ENCODE data around the gene PNRC2.
A peak's percentile ranks its signal among the peaks of the same experiment; 100 is the strongest.

Gene PNRC2

GRCh38 chr1:23967871-23968270, 8.2 kb downstream of the PNRC2 start:
- Histone ChIP-seq H3K4me3 (ENCODE audit: low read length, poor library complexity, severe bottlenecking) (no peak overlapping the region), H4K20me1 (ENCODE audit: insufficient read depth, low read length, poor library complexity, severe bottlenecking) (peaks cover 89% of the 10 kb centered on the region), H2AFZ (ENCODE audit: low read length) (no peak overlapping the region), H3K9me2 (replicated peaks; ENCODE audit: low read depth, low read length) (no peaks in the 10 kb centered on the region), H3K36me3 (ENCODE audit: insufficient read depth, low read length) (peaks cover 85% of the 10 kb centered on the region), H3K79me2 (ENCODE audit: insufficient read depth, low read length) (peaks cover 98% of the 10 kb centered on the region), H3K9ac (ENCODE audit: low read depth, low read length, poor library complexity, severe bottlenecking) (no peak overlapping the region), H3K4me2 (ENCODE audit: low read depth, low read length, poor library complexity, severe bottlenecking) (no peak overlapping the region), H3K27me3 (ENCODE audit: insufficient read depth, low read length, poor library complexity, severe bottlenecking) (no peaks in the 10 kb centered on the region), H3K9me3 (ENCODE audit: insufficient read depth, low read depth, low read length) (no peaks in the 10 kb centered on the region), H3K4me1 (ENCODE audit: insufficient read depth, low read length, poor library complexity, severe bottlenecking) (peaks cover 7% of the 10 kb centered on the region), H3F3A (ENCODE audit: low read depth) (peaks cover 14% of the 10 kb centered on the region)
- TF ChIP-seq CTCF (conservative IDR thresholded peaks at IDR 0.05; ENCODE audit: low read length) (no peak), EZH2phosphoT487 (IDR thresholded peaks at IDR 0.05; ENCODE audit: borderline replicate concordance) (no peak)

DNA sequence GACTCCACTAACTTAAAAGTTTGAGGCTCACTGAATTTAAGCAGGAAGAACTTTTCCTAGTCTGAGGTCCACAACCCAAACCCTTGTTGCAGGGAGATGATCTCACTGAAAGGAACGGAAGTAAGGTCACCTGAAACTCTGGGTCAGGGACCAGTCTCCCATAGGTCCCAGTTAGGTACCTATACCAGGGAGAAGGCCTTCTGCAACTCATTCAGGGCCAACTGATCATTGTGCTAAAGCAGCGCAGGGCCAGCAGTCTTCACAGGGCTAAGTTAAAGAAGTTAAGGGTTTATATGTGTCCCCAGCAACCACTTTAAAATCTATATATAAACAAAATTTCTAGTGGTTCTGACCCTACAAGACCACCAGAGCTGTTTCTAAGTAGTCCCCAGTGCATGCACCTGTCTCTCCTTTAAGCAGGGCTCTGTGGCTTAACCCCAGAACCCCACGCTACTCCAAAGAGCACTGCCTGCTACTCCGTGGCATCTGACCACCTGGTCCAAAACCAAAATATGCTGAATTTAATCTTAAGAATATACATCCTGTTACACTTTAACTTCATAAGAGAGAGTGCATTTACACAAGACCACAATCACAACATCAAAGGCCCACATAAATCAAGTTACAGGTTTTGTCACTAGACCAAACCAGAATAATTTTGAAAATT, 17.7 kb downstream of the PNRC2 start:
- Histone ChIP-seq H3K9me3 (ENCODE audit: insufficient read depth, low read depth, low read length) (no peaks in the 10 kb centered on the region), H2AFZ (ENCODE audit: low read length) (no peak overlapping the region), H3K9ac (ENCODE audit: low read depth, low read length, poor library complexity, severe bottlenecking) (peak overlapping the region; percentile 99), H3K79me2 (ENCODE audit: insufficient read depth, low read length) (peaks cover 79% of the 10 kb centered on the region), H3F3A (ENCODE audit: low read depth) (peaks cover 10% of the 10 kb centered on the region), H3K4me1 (ENCODE audit: insufficient read depth, low read length, poor library complexity, severe bottlenecking) (peaks cover 68% of the 10 kb centered on the region), H3K27me3 (ENCODE audit: insufficient read depth, low read length, poor library complexity, severe bottlenecking) (peaks cover 9% of the 10 kb centered on the region), H3K9me2 (replicated peaks; ENCODE audit: low read depth, low read length) (no peaks in the 10 kb centered on the region), H4K20me1 (ENCODE audit: insufficient read depth, low read length, poor library complexity, severe bottlenecking) (peaks cover 72% of the 10 kb centered on the region), H3K4me2 (ENCODE audit: low read depth, low read length, poor library complexity, severe bottlenecking) (peak overlapping the region; percentile 79), H3K4me3 (ENCODE audit: low read length, poor library complexity, severe bottlenecking) (peak overlapping the region; percentile 91), H3K36me3 (ENCODE audit: insufficient read depth, low read length) (peaks cover 47% of the 10 kb centered on the region)
- TF ChIP-seq EZH2phosphoT487 (IDR thresholded peaks at IDR 0.05; ENCODE audit: borderline replicate concordance) (no peak), CTCF (conservative IDR thresholded peaks at IDR 0.05; ENCODE audit: low read length) (no peak)

DNA sequence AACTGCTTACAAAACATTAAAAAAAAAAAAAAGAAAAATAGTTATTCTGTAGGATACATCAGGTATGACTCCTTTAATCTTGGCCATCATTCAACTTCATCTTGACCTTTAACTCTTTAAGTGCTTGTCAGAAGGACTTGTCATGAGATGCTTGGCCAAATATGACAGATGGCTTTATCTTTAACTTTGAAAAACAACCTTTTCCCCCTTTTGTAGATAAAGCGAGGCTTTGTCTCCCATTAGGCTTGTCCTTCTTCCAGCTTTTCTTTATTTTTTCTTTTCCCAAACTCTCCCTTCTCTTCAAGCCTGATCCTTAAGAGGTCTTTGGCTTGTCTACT, 18.2 kb downstream of the PNRC2 start:
- Histone ChIP-seq H2AFZ (ENCODE audit: low read length) (no peak overlapping the region), H3K9me2 (replicated peaks; ENCODE audit: low read depth, low read length) (no peaks in the 10 kb centered on the region), H3K9ac (ENCODE audit: low read depth, low read length, poor library complexity, severe bottlenecking) (peak overlapping the region; percentile 99), H3K4me3 (ENCODE audit: low read length, poor library complexity, severe bottlenecking) (peak overlapping the region; percentile 91), H4K20me1 (ENCODE audit: insufficient read depth, low read length, poor library complexity, severe bottlenecking) (peaks cover 69% of the 10 kb centered on the region), H3K4me2 (ENCODE audit: low read depth, low read length, poor library complexity, severe bottlenecking) (peak overlapping the region; percentile 79), H3F3A (ENCODE audit: low read depth) (peaks cover 10% of the 10 kb centered on the region), H3K4me1 (ENCODE audit: insufficient read depth, low read length, poor library complexity, severe bottlenecking) (peaks cover 73% of the 10 kb centered on the region), H3K27me3 (ENCODE audit: insufficient read depth, low read length, poor library complexity, severe bottlenecking) (peaks cover 9% of the 10 kb centered on the region), H3K79me2 (ENCODE audit: insufficient read depth, low read length) (peaks cover 74% of the 10 kb centered on the region), H3K9me3 (ENCODE audit: insufficient read depth, low read depth, low read length) (no peaks in the 10 kb centered on the region), H3K36me3 (ENCODE audit: insufficient read depth, low read length) (peaks cover 45% of the 10 kb centered on the region)
- TF ChIP-seq CTCF (conservative IDR thresholded peaks at IDR 0.05; ENCODE audit: low read length), result no peak
- TF ChIP-seq EZH2phosphoT487 (IDR thresholded peaks at IDR 0.05; ENCODE audit: borderline replicate concordance), result no peak

All from Loucy (cell line).